GM12878 (cell line): ENCODE data around the gene SPNS1. TPM values are rescaled to one million over a fixed set of nuclear protein-coding genes. Genes with fewer than 3 reads are reported as not detected.

Experiments
- ATAC-seq: fragments of 200-7000 bp; cut with Tn5 transposase; 3 replicates; pipeline ENCODE4 v1.9.1; 2020; ENCODE audit warnings: mild to moderate bottlenecking, moderate library complexity
- BruUV-seq: library from RNA; stranded (reverse); fragments of 400-500 nt; replicated peaks from 2 replicates; lab custom pipeline; 2021; lab: Mats Ljungman, UMichigan
- CTCF ChIA-PET: fragments of 300-600 bp; sonication (Branson Sonifier 250); formaldehyde crosslinking; extraction: SDS; loops from one replicate; lab custom pipeline; 2021; ENCODE audit warnings: inconsistent platforms; lab: Yijun Ruan, JAX
- POLR2A ChIA-PET: fragments of 350-600 bp; formaldehyde crosslinking; extraction: SDS; loops from one replicate; lab custom pipeline; 2021; ENCODE audit warnings: inconsistent platforms; lab: Charles Lee
- RAD21 ChIA-PET: fragments of 300-600 bp; sonication (Branson Sonifier 250); formaldehyde crosslinking; loops from one replicate; lab custom pipeline; 2023; ENCODE audit warnings: antibody characterized with exemption; ENCODE audit not compliant: unreplicated experiment; lab: Charles Lee
- SMC1A ChIA-PET: fragments of 300-600 bp; sonication (Branson Sonifier 250); formaldehyde crosslinking; loops from one replicate; lab custom pipeline; 2023; ENCODE audit not compliant: unreplicated experiment, uncharacterized antibody; lab: Charles Lee
- DNase-seq: peaks from one replicate; pipeline ENCODE4 v3.0.0-alpha.2; 2011; ENCODE audit warnings: low read depth, low spot score
- FAIRE-seq: peaks from 3 replicates; lab custom pipeline; 2011; peaks lifted over from hg19 to GRCh38; lab: Jason Lieb, UNC
- H2AFZ ChIP-seq: 2 replicates; pipeline ENCODE4 v1.6.0; 2011; ENCODE audit warnings: low read depth, low read length, control low read depth; ENCODE audit not compliant: control insufficient read depth
- H3K27ac ChIP-seq: 2 replicates; pipeline ENCODE4 v1.5.1; 2011; ENCODE audit warnings: control low read depth; ENCODE audit not compliant: control insufficient read depth, insufficient read depth
- H3K27me3 ChIP-seq, 2 experiments: replicated peaks in 1 of 2; 2 replicates each; pipeline versions ENCODE4 v1.6.0 to v1.6.1; 2011; ENCODE audit warnings: low read length in 1 of 2; ENCODE audit not compliant: control insufficient read depth in 2 of 2, insufficient read depth in 2 of 2
- H3K36me3 ChIP-seq, 2 experiments: 2 replicates each; pipeline ENCODE4 v1.5.1; 2011; ENCODE audit warnings: low read length in 1 of 2; ENCODE audit not compliant: control insufficient read depth in 2 of 2, insufficient read depth in 2 of 2
- H3K4me1 ChIP-seq: 2 replicates; pipeline ENCODE4 v1.6.1; 2011; ENCODE audit warnings: mild to moderate bottlenecking, low read length, moderate library complexity, mixed read lengths; ENCODE audit not compliant: control insufficient read depth, insufficient read depth
- H3K4me2 ChIP-seq: 2 replicates; pipeline ENCODE4 v1.6.0; 2011; ENCODE audit warnings: control low read depth; ENCODE audit not compliant: control insufficient read depth, insufficient read depth
- H3K4me3 ChIP-seq: fragments of 200-600 bp; sonication (generic); 2 replicates; pipeline ENCODE4 v1.5.1; 2016
- H3K79me2 ChIP-seq: 2 replicates; pipeline ENCODE4 v1.6.0; 2011; ENCODE audit warnings: low read length; ENCODE audit not compliant: control insufficient read depth, insufficient read depth
- H3K9ac ChIP-seq: 2 replicates; pipeline ENCODE4 v1.8.0; 2011; ENCODE audit warnings: low read length, control low read depth, mixed read lengths; ENCODE audit not compliant: control insufficient read depth, insufficient read depth
- H3K9me3 ChIP-seq: replicated peaks from 3 replicates; pipeline ENCODE4 v1.5.1; 2011; ENCODE audit warnings: mild to moderate bottlenecking, low read length; ENCODE audit not compliant: control insufficient read depth, insufficient read depth
- H4K20me1 ChIP-seq: 2 replicates; pipeline ENCODE4 v1.6.0; 2011; ENCODE audit not compliant: control insufficient read depth, insufficient read depth
- HDAC6 ChIP-seq: fragments of 200-600 bp; sonication (generic); IDR thresholded peaks from one replicate; pipeline ENCODE4 v1.8.0; 2017; ENCODE audit warnings: antibody characterized with exemption; ENCODE audit not compliant: unreplicated experiment
- NFXL1 ChIP-seq: fragments of 450-650 bp; IDR thresholded peaks from 2 replicates; pipeline ENCODE4 v1.6.1; 2017; ENCODE audit warnings: antibody characterized with exemption, mild to moderate bottlenecking, borderline replicate concordance
- NFYB ChIP-seq: IDR thresholded peaks from 2 replicates; pipeline ENCODE4 v1.6.1; 2011; ENCODE audit warnings: low read depth, mild to moderate bottlenecking, low read length, improper control_type of control experiment, moderate library complexity; ENCODE audit not compliant: insufficient read depth
- POLR2A ChIP-seq: IDR thresholded peaks from 2 replicates; pipeline ENCODE4 v1.6.1; 2011; ENCODE audit warnings: low read depth, mild to moderate bottlenecking, low read length
- POLR2AphosphoS2 ChIP-seq: IDR thresholded peaks from 2 replicates; pipeline ENCODE4 v1.6.1; 2011; ENCODE audit warnings: low read depth, mild to moderate bottlenecking, low read length, improper control_type of control experiment, moderate library complexity
- POLR2AphosphoS5 ChIP-seq: IDR thresholded peaks from 2 replicates; pipeline ENCODE4 v1.6.1; 2011; ENCODE audit warnings: mild to moderate bottlenecking, low read length, inconsistent platforms
- RELB ChIP-seq: fragments of 450-650 bp; IDR thresholded peaks from 2 replicates; pipeline ENCODE4 v1.6.1; 2017; ENCODE audit warnings: low read depth, mild to moderate bottlenecking, moderate library complexity
- SMARCA5 ChIP-seq: fragments of 450-650 bp; IDR thresholded peaks from 2 replicates; pipeline ENCODE4 v1.6.1; 2017; ENCODE audit warnings: mild to moderate bottlenecking
- SP1 ChIP-seq: IDR thresholded peaks from one replicate; pipeline ENCODE4 v1.6.1; 2011; ENCODE audit warnings: low read depth, low read length
- SREBF1 ChIP-seq: IDR thresholded peaks from 2 replicates; pipeline ENCODE4 v1.6.1; 2012; ENCODE audit warnings: mild to moderate bottlenecking, low read length
- STAT3 ChIP-seq: IDR thresholded peaks from 2 replicates; pipeline ENCODE4 v1.6.1; 2011; ENCODE audit warnings: low read depth, low read length, improper control_type of control experiment
- SUZ12 ChIP-seq: fragments of 200-600 bp; sonication (generic); IDR thresholded peaks from one replicate; pipeline ENCODE4 v1.6.1; 2018; ENCODE audit warnings: antibody characterized with exemption, mild to moderate bottlenecking; ENCODE audit not compliant: unreplicated experiment
- ZSCAN29 ChIP-seq: fragments of 450-650 bp; IDR thresholded peaks from 2 replicates; pipeline ENCODE4 v1.6.1; 2017; ENCODE audit warnings: mild to moderate bottlenecking, moderate library complexity
- WGBS: methylation state at CpG from one replicate; pipeline ENCODE4 v1.1.6; 2016; ENCODE audit warnings: low lambda C conversion rate; ENCODE audit not compliant: insufficient replicate concordance, insufficient coverage; ENCODE audit errors: missing lambda C conversion rate; 5-methylcytosine and 5-hydroxymethylcytosine counted together
- in situ Hi-C: fragments of 300-500 bp; cut with MboI; formaldehyde crosslinking; loops from 9 replicates; pipeline ENCODE4 v1.14.3; 2018; ENCODE audit warnings: mixed read lengths
- intact Hi-C: fragments of 100-400 bp; cut with micrococcal nuclease; formaldehyde crosslinking; loops from one replicate; pipeline ENCODE4 v1.14.2; 2022; ENCODE audit not compliant: unreplicated experiment
- polyA plus RNA-seq, 11 experiments: library from polyadenylated mRNA; depleted of rRNA in 4 of 11; unstranded in 6 of 11; stranded (reverse) in 5 of 11; fragments of >200 nt; fragmentation: Nextera tagmentation in 4 of 11; fragmentation: Illumina TruSeq in 1 of 11; extraction: Ambion mirVana in 4 of 11; extraction: Trizol in 1 of 11; gene quantifications; 1 replicate in 1 of 11; 2 replicates in 10 of 11; pipeline versions ENCODE4 v1.2.1 to v1.2.3, GENCODE V29; 2011 to 2016; ENCODE audit warnings: inconsistent platforms in 2 of 11, missing spikeins in 2 of 11, low read depth in 1 of 11
- total RNA-seq, 4 experiments: library from RNA; depleted of rRNA in 3 of 4; stranded (reverse); fragments of >200 nt in 3 of 4; fragmentation: Illumina TruSeq in 1 of 4; extraction: Trizol in 1 of 4; gene quantifications; 2 replicates each; pipeline versions ENCODE4 v1.2.1 to v1.2.3, GENCODE V29; 2013 to 2021
- TF ChIP-seq, protein P1 (sequence below): IDR thresholded peaks from 2 replicates; pipeline ENCODE4 v1.6.1; 2011; ENCODE audit warnings: borderline replicate concordance, low read depth, mild to moderate bottlenecking, moderate library complexity, low read length; ENCODE audit not compliant: insufficient read depth, poor library complexity, severe bottlenecking
- TF ChIP-seq, protein P2 (sequence below): fragments of 450-650 bp; IDR thresholded peaks from 2 replicates; pipeline ENCODE4 v1.6.1; 2018; ENCODE audit warnings: borderline replicate concordance, mild to moderate bottlenecking; ENCODE audit not compliant: partially characterized antibody

SPNS1 gene
- total and polyA plus RNA-seq, 10 of the 15 experiments (the other 5 are each of a cell fraction or from before 2014, with no cell fraction given): 0.16 to 37.6 (median 12.0) TPM

DNA sequence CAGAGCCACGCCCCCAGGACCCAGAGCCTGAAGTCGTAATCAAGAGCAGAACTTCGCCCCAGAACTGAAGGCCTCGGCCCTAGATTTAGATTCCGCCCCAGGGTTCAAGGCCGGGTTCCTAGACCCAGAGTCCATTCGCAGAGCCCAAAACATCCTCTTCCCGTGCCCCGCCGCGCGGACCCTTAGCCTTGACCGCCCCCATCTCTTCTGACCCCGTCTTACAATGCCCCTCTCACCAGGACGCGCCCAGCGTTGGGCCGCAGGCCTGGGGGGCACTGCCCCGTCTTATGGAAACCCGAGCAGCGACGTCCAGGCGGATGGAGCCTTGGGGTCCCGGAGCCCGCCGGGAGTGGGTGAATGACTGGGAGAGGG is 37.8 kb upstream of the SPNS1 start (continued):
- TF ChIP-seq RELB: no peak
- TF ChIP-seq, all 136 proteins: peak for 0

DNA sequence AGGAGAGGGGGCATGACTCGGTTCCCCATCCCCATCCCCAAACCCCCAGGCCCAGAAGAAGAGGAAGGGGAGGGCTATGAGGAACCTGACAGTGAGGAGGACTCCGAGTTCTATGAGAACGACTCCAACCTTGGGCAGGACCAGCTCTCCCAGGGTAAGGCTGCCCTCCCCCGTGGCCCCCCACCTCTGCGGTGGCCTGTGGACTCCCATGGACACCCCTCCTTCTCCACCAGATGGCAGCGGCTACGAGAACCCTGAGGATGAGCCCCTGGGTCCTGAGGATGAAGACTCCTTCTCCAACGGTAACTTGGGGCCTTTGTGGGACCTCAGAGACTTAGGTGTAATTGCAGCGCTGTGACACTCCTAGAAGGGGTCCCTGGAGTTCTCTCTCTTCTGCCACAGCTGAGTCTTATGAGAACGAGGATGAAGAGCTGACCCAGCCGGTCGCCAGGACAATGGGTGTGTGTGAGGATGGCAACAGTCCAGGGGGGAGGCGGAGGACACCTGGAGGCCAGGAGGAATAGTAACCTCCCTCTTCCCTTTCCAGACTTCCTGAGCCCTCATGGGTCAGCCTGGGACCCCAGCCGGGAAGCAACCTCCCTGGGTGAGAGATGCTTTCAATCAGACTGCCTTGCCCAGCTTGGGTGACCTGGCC is 37.2 kb upstream of the SPNS1 start:
- H3K4me2 ChIP-seq: no peak overlapping the region
- 98% methylated on average over 13 of the region's 14 CpGs for WGBS
- no peak for FAIRE-seq
- no peak for TF ChIP-seq STAT3
- no peak for TF ChIP-seq POLR2A
- TF ChIP-seq POLR2AphosphoS5: no peak
- no peak for TF ChIP-seq SUZ12
- no peak for TF ChIP-seq POLR2AphosphoS2
- no peak for TF ChIP-seq HDAC6
- TF ChIP-seq SMARCA5: no peak
- TF ChIP-seq SREBF1: no peak
- no peak for TF ChIP-seq NFXL1
- no peak for TF ChIP-seq NFYB
- TF ChIP-seq, protein P1, sequence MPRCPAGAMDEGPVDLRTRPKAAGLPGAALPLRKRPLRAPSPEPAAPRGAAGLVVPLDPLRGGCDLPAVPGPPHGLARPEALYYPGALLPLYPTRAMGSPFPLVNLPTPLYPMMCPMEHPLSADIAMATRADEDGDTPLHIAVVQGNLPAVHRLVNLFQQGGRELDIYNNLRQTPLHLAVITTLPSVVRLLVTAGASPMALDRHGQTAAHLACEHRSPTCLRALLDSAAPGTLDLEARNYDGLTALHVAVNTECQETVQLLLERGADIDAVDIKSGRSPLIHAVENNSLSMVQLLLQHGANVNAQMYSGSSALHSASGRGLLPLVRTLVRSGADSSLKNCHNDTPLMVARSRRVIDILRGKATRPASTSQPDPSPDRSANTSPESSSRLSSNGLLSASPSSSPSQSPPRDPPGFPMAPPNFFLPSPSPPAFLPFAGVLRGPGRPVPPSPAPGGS: no peak
- no peak for TF ChIP-seq ZSCAN29
- TF ChIP-seq SP1: no peak
- TF ChIP-seq, protein P2, sequence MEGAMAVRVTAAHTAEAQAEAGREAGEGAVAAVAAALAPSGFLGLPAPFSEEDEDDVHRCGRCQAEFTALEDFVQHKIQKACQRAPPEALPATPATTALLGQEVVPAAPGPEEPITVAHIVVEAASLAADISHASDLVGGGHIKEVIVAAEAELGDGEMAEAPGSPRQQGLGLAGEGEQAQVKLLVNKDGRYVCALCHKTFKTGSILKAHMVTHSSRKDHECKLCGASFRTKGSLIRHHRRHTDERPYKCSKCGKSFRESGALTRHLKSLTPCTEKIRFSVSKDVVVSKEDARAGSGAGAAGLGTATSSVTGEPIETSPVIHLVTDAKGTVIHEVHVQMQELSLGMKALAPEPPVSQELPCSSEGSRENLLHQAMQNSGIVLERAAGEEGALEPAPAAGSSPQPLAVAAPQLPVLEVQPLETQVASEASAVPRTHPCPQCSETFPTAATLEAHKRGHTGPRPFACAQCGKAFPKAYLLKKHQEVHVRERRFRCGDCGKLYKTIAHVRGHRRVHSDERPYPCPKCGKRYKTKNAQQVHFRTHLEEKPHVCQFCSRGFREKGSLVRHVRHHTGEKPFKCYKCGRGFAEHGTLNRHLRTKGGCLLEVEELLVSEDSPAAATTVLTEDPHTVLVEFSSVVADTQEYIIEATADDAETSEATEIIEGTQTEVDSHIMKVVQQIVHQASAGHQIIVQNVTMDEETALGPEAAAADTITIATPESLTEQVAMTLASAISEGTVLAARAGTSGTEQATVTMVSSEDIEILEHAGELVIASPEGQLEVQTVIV: no peak
- peaks cover 12% of the 10 kb centered on the region for H3K79me2 ChIP-seq
- H3K27ac ChIP-seq: no peak overlapping the region
- in situ Hi-C loops (no loop called here), intact Hi-C loops (no loop called here)
- ATAC-seq: no peak
- H3K9me3 ChIP-seq: no peaks in the 10 kb centered on the region
- no peaks in the 10 kb centered on the region for H3K27me3 ChIP-seq
- no peaks in the 10 kb centered on the region for H4K20me1 ChIP-seq
- no peaks in the 10 kb centered on the region; the same call in 1 of the 2 replicates for H3K4me1 ChIP-seq
- ChIA-PET CTCF (no interaction called here), POLR2A (no interaction called here), SMC1A (interaction anchor here (2.8 kb wide), 1 partner anchor 14 kb away, joined by 13 read pairs; no protein-coding TSS in a partner anchor), RAD21 (interaction anchor here (1.1 to 2.0 kb wide), 2 partner anchors 14 to 75 kb away, joined by 4 to 7 read pairs; no protein-coding TSS in a partner anchor)
- no peak overlapping the region for H3K9ac ChIP-seq
- BruUV-seq: no TSS peak
- H3K36me3 ChIP-seq: peaks cover 0 to 6% of the 10 kb centered on the region in 2 experiments; a peak in 1 of 4 replicates
- no peak for DNase-seq
- H3K4me3 ChIP-seq: no peak overlapping the region
- H2AFZ ChIP-seq: no peak overlapping the region
